Ovary (tissue), 3 donors: ENCODE data around the gene HDAC9.

ENCODE experiments used
- CTCF ChIP-seq, 3 donors: fragments of 450-650 bp in 2 of 3; fragments of 200-600 bp in 1 of 3; IDR thresholded peaks; one replicate each; pipeline versions ENCODE4 v1.5.1 to v1.8.0; 2016 to 2022; ENCODE audit warnings: antibody characterized with exemption in 3 of 3, mild to moderate bottlenecking in 1 of 3
- POLR2A ChIP-seq: fragments of 450-650 bp; IDR thresholded peaks from one replicate; pipeline ENCODE4 v1.6.1; 2017; ENCODE audit warnings: antibody characterized with exemption, mild to moderate bottlenecking, moderate library complexity
- donor health status: DM: no; HTN: no; CAD: no.

- TF ChIP-seq CTCF (IDR thresholded peaks at IDR 0.05), result no peak
- no peak for TF ChIP-seq POLR2A
These were observed 482.6 kb downstream of the HDAC9 start for GRCh38 chr7:18978108-18978495.
